Spinal cord (tissue), 10 donors: ENCODE measurements around the gene LNP1. TPM values are rescaled to one million over a fixed set of nuclear protein-coding genes. Genes with fewer than 3 reads are reported as not detected.
A peak's percentile ranks its signal among the peaks of the same experiment; 100 is the strongest.

ENCODE experiments used
- DNase-seq, 6 donors: peaks; one replicate each; pipeline versions ENCODE4 v3.0.0 to v3.0.0-alpha.2; 2013 to 2015; ENCODE audit warnings: low spot score in 6 of 6, low read depth in 4 of 6
- H3K27ac ChIP-seq: one replicate; pipeline ENCODE4 v1.5.1; 2013; ENCODE audit warnings: low read depth, low read length, control low read depth
- H3K27me3 ChIP-seq: one replicate; pipeline ENCODE4 v1.6.1; 2013; ENCODE audit warnings: low read length; ENCODE audit not compliant: control insufficient read depth, insufficient read depth
- H3K36me3 ChIP-seq: one replicate; pipeline ENCODE4 v1.6.1; 2013; ENCODE audit warnings: low read length; ENCODE audit not compliant: control insufficient read depth, insufficient read depth
- H3K4me1 ChIP-seq: one replicate; pipeline ENCODE4 v1.6.1; 2013; ENCODE audit warnings: low read length; ENCODE audit not compliant: control insufficient read depth, insufficient read depth
- H3K4me3 ChIP-seq: one replicate; pipeline ENCODE4 v1.5.1; 2013; ENCODE audit warnings: low read depth, low read length, control low read depth
- H3K9me3 ChIP-seq: one replicate; pipeline ENCODE4 v1.6.1; 2013; ENCODE audit warnings: low read length; ENCODE audit not compliant: control insufficient read depth, insufficient read depth
- whole genome bisulfite sequencing: methylation state at CpG from one replicate; pipeline ENCODE4 v1.1.5; 2013; ENCODE audit warnings: missing lambda C conversion rate; ENCODE audit not compliant: insufficient coverage; 5-methylcytosine and 5-hydroxymethylcytosine counted together
- polyA plus RNA-seq, 2 donors: library from polyadenylated mRNA; unstranded; fragments of 120-200 nt; gene quantifications; one replicate each; pipeline ENCODE4 v1.2.1, GENCODE V29; 2013; ENCODE audit not compliant: insufficient read length in 2 of 2
- total RNA-seq, 2 donors: library from RNA; depleted of rRNA in 1 of 2; stranded (reverse); fragments of 120-200 nt in 1 of 2; fragments of >200 nt in 1 of 2; gene quantifications; one replicate each; pipeline versions ENCODE4 v1.2.3 to v1.2.4, GENCODE V29; 2013 to 2014
- donor health status: healthy.

LNP1 gene
- total and polyA plus RNA-seq, 4 donors, result 8.3 to 13.6 (median 11.9) TPM

DNA sequence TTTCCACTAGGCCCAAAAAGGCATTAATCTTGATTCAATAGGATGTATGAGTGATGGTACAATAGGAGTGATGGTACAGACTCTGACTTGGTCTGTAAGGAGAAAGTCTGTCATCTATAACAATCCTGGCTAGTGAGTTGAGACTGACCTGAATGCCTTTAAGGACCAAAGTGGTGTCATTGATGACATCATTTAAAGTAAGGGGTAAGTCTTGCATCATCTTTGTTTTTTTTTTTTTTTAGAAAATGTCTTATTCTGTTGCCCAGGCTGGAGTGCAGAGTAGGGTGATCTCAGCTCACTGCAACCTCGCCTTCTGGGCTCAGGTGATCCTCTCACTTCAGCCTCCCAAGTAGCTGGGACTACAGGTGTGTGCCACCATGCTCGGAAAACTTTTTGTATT lies 85.5 kb downstream of the LNP1 start:
- Histone ChIP-seq H3K4me1 (no peaks in the 10 kb centered on the region), H3K4me3 (no peak overlapping the region), H3K36me3 (no peaks in the 10 kb centered on the region), H3K9me3 (no peaks in the 10 kb centered on the region), H3K27me3 (no peaks in the 10 kb centered on the region), H3K27ac (no peak overlapping the region)
- 71% methylated on average over 1 of the region's 2 CpGs for WGBS
- DNase-seq, result no peak

DNA sequence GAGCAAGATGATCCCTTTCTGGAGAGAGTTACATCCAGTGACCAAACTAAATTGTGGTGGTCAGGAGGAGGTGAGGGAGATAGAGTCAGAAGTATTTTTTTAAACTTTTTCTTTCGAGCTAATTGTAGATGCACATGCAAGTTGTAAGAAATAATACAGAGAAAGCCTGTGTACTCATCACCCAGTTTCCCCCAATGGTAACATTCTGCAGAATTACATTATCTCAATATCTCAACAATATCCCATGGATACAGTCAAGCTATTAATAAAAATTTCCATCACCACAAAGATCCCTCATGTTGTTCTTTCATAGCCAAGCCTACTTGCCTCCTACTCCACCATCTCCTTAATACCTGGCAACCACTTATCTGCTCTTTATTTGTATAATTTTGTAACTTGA lies 87.8 kb downstream of the LNP1 start:
- WGBS, result no CpG with 5 or more reads among the region's 1 CpG

DNA sequence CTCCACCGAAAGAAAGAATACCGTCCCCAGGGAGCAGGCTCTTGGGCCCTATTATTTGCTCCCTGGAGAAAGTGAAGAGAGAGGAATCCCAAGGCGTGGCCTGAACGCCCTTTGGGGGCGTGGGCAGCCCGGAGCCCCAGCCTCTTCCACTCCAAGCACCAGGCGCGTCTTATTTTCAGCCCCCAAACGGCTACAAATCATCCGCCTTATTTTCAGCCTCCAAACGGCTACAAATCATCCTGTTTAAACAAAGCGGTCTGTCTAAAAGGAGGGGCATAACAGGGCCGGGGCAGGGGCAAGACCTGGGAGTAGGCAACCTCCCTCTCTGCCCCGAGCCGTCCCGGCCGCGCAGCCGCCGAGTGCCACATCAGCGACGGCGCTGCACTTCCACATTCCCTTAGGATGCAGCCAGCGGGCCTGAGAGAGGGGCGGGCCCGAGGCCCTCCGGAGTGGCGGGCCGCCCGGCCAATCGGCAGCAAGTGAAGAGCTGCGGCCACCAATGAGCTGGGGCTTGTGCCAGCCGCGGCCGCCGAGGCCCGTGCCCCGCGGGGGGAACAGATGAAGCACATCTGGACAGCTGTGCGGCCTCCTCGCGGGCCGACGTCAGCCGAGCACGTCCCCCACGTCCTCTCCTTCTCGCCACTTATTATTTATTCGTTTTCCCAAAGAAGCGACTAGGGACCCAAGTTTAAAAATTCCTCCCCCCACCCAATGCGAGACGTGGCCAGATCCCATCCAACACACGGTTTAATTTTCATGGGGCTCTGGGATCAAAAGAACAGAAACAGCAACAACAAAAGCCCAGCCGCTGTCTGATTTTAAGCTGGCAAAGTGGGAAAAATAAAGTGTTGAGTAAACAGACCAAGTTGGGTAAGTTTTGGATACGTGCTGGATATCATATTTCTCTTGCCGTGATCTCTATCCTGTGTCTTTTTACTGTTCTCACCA lies 91.0 kb downstream of the LNP1 start, which contains the start of gene TMEM45A:
TSS of gene TMEM45A (plus strand) at position 561 of the 948 bp plus-strand sequence. CDS start 62,593 bp downstream, outside the sequence.
- Histone ChIP-seq H3K9me3 (no peaks in the 10 kb centered on the region), H3K4me1 (peaks cover 4% of the 10 kb centered on the region), H3K36me3 (no peaks in the 10 kb centered on the region), H3K27me3 (no peaks in the 10 kb centered on the region), H3K4me3 (peak within 1 kb of the TSS; percentile 76), H3K27ac (peak within 1 kb of the TSS; percentile 93)
- DNase-seq, result peak; percentile 81 to 97 (median 86)
- under 1% methylated on average over 49 of the region's 56 CpGs for WGBS

More for the DNA sequence above, 87.8 kb downstream of the LNP1 start:
- H3K27me3 ChIP-seq, result no peaks in the 10 kb centered on the region
- DNase-seq, result no peak
- no peaks in the 10 kb centered on the region for H3K9me3 ChIP-seq
- H3K4me3 ChIP-seq, result no peak overlapping the region
- H3K27ac ChIP-seq, result no peak overlapping the region
- no peaks in the 10 kb centered on the region for H3K36me3 ChIP-seq
- peaks cover 4% of the 10 kb centered on the region for H3K4me1 ChIP-seq

DNA sequence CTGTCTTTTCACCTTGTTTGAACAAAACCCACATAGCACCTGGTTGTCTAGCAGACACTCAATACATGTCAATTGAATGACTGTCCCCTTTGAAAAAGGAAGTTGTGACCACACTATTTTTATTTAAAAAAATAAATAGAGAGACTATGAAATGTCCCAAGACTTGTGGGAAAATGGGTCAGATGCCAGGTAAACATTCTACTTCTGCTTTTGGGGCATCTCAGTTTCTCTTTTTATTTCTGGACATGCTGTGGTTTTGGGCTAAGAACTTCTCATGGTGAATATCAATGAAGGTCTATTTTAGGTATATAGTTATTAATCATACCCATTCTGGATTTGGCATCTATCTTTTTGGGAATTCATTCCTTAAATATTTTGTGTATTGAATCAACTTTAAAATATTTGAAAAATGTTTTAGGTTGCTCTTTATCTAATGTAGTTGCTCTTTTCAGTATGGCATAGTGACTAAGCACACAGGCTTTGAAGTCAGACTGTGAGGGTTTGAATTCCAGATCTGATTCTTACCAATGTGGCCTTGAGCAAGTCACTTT lies 95.4 kb downstream of the LNP1 start:
- Histone ChIP-seq H3K4me3 (no peak overlapping the region), H3K27me3 (no peaks in the 10 kb centered on the region), H3K4me1 (peaks cover 4% of the 10 kb centered on the region), H3K27ac (no peak overlapping the region), H3K9me3 (no peaks in the 10 kb centered on the region), H3K36me3 (no peaks in the 10 kb centered on the region)
- DNase-seq, result no peak

DNA sequence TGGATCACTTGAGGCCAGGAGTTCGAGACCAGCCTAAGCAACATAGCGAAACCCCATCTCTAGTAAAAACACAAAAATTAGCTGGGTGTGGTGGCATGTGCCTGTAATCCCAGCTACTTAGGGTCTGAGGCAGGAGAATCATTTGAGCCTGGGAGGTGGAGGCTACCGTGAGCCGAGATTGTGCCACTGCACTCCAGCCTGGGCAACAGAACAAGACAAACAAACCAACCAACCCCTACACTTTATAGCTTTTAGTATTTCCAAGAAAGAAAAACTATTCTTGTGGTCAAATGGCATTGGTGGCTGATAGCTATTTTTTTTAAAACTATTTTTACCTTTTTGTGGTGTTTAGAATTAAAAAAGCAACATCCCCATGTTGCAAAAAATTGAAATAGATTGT lies 98.3 kb downstream of the LNP1 start:
- Histone ChIP-seq H3K4me3 (no peak overlapping the region), H3K27me3 (no peaks in the 10 kb centered on the region), H3K4me1 (no peaks in the 10 kb centered on the region), H3K36me3 (no peaks in the 10 kb centered on the region), H3K27ac (no peak overlapping the region), H3K9me3 (no peaks in the 10 kb centered on the region)
- no peak for DNase-seq
- no CpG with 5 or more reads among the region's 4 CpGs for WGBS

DNA sequence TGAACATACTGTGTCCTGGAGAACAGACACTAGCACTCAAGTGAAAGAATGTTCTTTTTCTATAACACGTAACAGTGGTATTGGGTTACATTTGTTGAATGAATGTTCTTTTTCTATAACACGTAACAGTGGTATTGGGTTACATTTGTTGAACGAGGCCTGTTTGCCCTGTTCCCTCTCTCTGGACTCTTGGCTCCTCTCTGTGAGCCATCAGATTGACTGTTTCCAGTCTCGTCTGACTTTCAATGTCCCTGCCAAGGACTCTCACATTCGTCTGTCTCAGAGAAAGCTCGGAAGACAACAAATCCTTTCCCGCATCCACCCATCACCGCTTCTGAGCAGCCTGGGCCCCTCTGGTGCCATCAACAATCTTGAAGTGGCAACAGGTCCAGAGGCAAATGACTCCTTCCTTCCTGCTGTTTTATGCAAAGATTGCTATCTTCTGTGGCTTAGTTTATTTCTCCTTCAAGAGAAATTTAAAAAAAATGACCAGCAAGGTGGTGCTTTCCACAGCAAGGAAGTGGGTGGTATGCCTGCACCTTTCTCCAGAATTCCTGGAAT lies 99.1 kb downstream of the LNP1 start:
- WGBS, result 86% methylated on average over 7 of the region's 8 CpGs
- Histone ChIP-seq H3K4me3 (no peak overlapping the region), H3K27me3 (no peaks in the 10 kb centered on the region), H3K4me1 (no peaks in the 10 kb centered on the region), H3K27ac (no peak overlapping the region), H3K36me3 (no peaks in the 10 kb centered on the region), H3K9me3 (no peaks in the 10 kb centered on the region)
- DNase-seq, result no peak

DNA sequence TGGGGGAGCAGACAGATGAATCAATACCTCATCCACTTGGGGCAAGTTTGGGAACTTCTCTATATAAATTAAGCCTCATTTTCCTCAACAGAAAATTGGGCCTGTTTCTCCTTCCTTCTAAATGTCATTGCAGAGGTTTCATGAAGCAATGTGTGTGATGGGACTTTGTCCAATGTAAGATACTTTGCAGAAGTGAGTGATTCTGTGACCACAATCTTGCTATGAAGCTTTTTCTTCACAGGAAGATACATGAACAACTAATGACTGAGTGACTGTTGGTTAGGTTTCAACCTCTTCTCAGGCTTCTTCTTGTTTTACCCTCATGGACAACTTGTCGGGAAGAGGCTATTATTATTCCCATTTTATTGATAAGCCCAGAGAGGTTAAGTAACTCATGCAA lies 102.1 kb downstream of the LNP1 start:
- DNase-seq, result no peak
- H3K4me1 ChIP-seq, result no peaks in the 10 kb centered on the region
- H3K9me3 ChIP-seq, result no peaks in the 10 kb centered on the region
- H3K27ac ChIP-seq, result no peak overlapping the region
- no peak overlapping the region for H3K4me3 ChIP-seq
- no peaks in the 10 kb centered on the region for H3K27me3 ChIP-seq
- no CpG with 5 or more reads among the region's 1 CpG for WGBS
- H3K36me3 ChIP-seq, result no peaks in the 10 kb centered on the region

Other genes with a start within 250 kb of the LNP1 start
- 10 to 100 TPM; 59.3 to 82.1 TPM for gene TBC1D23, start 140.5 kb upstream of the LNP1 start, total RNA-seq
- gene TBC1D23, start 140.5 kb upstream of the LNP1 start, polyA plus RNA-seq, result 10 to 100 TPM; 33.8 to 35.4 TPM
- gene NIT2, start 66.8 kb upstream of the LNP1 start, total RNA-seq, result 10 to 100 TPM; 22.4 to 47.3 TPM
- 10 to 100 TPM; 46.8 to 48.0 TPM for gene NIT2, start 66.8 kb upstream of the LNP1 start, polyA plus RNA-seq
- gene TOMM70, start 450 bp upstream of the LNP1 start, total RNA-seq, result 10 to 100 TPM; 54.8 to 90.9 TPM
- 10 to 100 TPM; 58.7 to 65.8 TPM for gene TOMM70, start 450 bp upstream of the LNP1 start, polyA plus RNA-seq
- 10 to 100 TPM; 22.5 to 31.3 TPM for gene TMEM45A, start 91.1 kb downstream of the LNP1 start, total RNA-seq
- 10 to 100 TPM; 16.7 to 20.4 TPM for gene TMEM45A, start 91.1 kb downstream of the LNP1 start, polyA plus RNA-seq
- gene ADGRG7, start 208.1 kb downstream of the LNP1 start, total RNA-seq, result not detected
- not detected for gene ADGRG7, start 208.1 kb downstream of the LNP1 start, polyA plus RNA-seq